Rectal smooth muscle tissue (tissue), 1 donor: Measurements from ENCODE around the gene PDIA4.

ENCODE experiments used
- H3K27ac ChIP-seq: one replicate; pipeline ENCODE4 v1.7.0; 2013; ENCODE audit warnings: low read depth, low read length, inconsistent platforms
- H3K27me3 ChIP-seq: one replicate; pipeline ENCODE4 v1.7.0; 2013; ENCODE audit warnings: low read length; ENCODE audit not compliant: control insufficient read depth, insufficient read depth
- H3K36me3 ChIP-seq: one replicate; pipeline ENCODE4 v1.7.0; 2013; ENCODE audit warnings: low read length; ENCODE audit not compliant: control insufficient read depth, insufficient read depth
- H3K4me1 ChIP-seq: one replicate; pipeline ENCODE4 v1.7.0; 2013; ENCODE audit warnings: low read length; ENCODE audit not compliant: control insufficient read depth, insufficient read depth
- H3K4me3 ChIP-seq: one replicate; pipeline ENCODE4 v1.7.0; 2013; ENCODE audit warnings: low read length
- H3K9ac ChIP-seq: one replicate; pipeline ENCODE4 v1.7.0; 2013; ENCODE audit warnings: low read length

The PDIA4 gene

GRCh38 chr7:149007146-149007545, 21.2 kb downstream of the PDIA4 start:
- Histone ChIP-seq H3K27ac (no peak overlapping the region), H3K9ac (no peak overlapping the region), H3K4me3 (no peak overlapping the region), H3K27me3 (no peaks in the 10 kb centered on the region), H3K4me1 (no peaks in the 10 kb centered on the region), H3K36me3 (peaks cover 41% of the 10 kb centered on the region)

DNA sequence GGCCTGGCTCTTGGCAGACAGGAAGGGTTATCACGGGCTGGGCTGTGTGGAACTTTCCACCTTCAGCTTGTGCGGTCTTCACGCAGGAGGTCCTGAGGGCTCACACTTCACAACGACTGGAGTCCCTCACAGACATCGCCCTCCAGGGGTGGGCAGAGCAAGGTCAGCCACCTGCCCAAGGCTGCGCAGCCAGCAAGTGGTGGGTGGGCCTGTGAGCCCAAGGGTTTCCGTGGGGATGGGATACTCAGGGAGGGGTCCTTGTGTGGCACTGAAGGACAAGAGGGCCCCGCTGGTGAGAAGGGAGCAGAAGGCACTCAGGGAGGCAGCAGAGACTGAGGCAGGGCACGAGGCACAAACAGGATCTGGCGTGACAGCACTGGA, 22.0 kb downstream of the PDIA4 start:
- no peak overlapping the region for H3K4me3 ChIP-seq
- no peaks in the 10 kb centered on the region for H3K4me1 ChIP-seq
- H3K27me3 ChIP-seq = no peaks in the 10 kb centered on the region
- H3K27ac ChIP-seq = no peak overlapping the region
- peaks cover 34% of the 10 kb centered on the region for H3K36me3 ChIP-seq
- H3K9ac ChIP-seq = no peak overlapping the region

- Histone ChIP-seq H3K36me3 (peaks cover 30% of the 10 kb centered on the region), H3K27me3 (no peaks in the 10 kb centered on the region), H3K4me3 (no peak overlapping the region), H3K27ac (no peak overlapping the region), H3K9ac (no peak overlapping the region), H3K4me1 (no peaks in the 10 kb centered on the region)
Observed at GRCh38 chr7:149005427-149006344, 22.6 kb downstream of the PDIA4 start.

DNA sequence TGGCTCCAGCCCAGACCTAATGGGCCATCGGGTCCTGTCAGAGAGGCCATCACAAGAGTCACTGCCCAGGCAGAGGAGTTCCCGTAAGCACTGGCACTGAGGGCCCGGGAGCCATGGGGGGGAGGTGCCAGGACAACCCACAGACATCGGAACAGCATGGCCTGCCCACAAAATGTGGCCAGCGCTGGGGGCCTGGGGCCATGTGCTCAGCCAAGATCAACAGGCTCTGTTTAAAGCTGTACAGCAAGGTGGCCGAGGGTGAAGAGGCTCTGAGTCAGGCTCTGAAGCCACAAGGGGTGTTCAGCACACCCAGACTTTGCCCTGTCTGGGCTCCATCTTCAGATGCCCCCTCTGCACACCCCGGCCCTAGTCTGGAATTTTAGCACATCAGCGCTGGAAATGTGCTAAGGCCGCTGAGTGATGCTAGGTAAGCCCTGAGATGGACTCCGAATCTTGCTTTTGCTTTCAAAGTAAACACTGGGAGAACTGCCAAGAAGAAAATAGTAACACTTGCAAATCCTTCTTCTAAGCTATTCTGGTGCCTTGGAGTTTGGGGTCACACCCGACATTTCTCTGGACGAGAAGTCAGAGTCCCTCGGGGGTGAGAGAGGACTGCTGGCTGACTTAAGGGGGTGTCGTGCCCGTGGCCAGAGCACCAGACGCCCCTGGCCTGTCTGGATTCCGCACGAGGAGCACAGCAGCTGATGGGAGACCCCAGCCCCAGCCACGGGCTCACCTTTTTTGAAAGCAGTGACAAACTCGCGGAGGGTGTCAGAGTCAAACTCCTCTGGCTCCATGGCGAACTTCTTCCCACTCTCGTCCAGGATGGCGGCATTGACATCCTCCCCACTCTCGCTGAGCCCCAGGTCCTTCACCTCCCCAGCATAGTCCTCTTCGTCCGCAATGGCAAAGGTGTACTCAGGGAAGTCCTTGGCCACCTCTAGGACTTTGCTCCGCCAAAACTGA, 23.6 kb downstream of the PDIA4 start:
- Histone ChIP-seq H3K27me3 (no peaks in the 10 kb centered on the region), H3K4me1 (no peaks in the 10 kb centered on the region), H3K4me3 (no peak overlapping the region), H3K9ac (no peak overlapping the region), H3K27ac (no peak overlapping the region), H3K36me3 (peaks cover 29% of the 10 kb centered on the region)

DNA sequence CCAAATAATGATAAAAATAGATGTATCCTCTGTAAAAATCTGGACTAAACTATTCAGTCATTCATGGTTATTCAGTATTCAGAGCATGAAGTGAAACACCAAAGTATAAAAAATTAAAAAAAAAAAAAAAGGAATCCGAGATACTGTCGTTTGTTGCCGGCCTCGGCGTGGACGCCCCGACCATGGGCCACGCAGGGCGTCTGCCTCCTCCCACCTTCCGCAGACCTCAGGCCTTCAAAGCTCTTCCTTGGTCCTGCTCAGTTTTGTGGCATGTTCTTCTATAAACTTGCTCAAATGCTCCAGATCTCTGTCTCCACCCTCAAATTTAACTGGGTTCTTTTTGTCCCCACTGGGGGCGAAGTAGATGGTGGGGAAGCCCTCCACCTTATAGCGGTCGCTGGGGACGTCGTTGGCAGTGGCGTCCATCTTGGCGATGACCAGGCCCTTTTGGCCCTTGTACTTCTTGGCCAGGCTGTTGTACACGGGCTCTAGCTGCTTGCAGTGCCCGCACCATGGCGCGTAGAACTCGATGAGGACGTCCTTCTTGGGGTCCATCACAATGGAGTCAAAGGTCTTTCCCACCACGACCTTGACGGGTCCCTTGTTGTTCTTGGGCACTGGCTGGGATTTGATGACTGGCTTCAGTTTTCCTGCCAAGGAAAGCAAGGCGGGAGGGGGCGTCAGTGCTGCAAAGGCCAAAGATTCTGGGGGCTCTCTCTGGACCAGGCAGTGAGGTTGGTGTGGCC, 24.6 kb downstream of the PDIA4 start:
- Histone ChIP-seq H3K27ac (no peak overlapping the region), H3K27me3 (no peaks in the 10 kb centered on the region), H3K4me3 (no peak overlapping the region), H3K4me1 (no peaks in the 10 kb centered on the region), H3K36me3 (peaks cover 25% of the 10 kb centered on the region), H3K9ac (no peak overlapping the region)

- Histone ChIP-seq H3K36me3 (peaks cover 25% of the 10 kb centered on the region), H3K27me3 (no peaks in the 10 kb centered on the region), H3K4me3 (no peak overlapping the region), H3K4me1 (no peaks in the 10 kb centered on the region), H3K27ac (no peak overlapping the region), H3K9ac (no peak overlapping the region)
Observed at GRCh38 chr7:149003018-149003417, 25.3 kb downstream of the PDIA4 start.

DNA sequence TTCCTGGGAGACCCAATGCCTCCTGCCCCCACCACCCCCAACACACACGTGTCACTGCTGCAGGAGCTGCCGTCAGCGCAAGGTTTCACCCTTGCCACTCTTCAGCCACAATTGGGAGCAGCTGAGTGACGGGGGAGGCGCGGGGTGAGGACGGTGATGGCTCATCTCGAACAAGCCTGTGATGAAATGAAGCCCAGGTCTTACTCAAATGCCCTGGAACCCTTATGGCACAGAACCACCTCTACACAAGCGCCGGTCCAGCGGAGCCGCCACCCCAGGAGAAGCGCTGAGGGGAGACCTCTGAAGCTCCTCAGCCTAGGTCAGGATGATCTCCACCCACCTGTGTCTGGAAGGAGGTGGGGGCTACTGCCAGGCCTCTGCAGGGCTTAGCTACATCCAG, 25.7 kb downstream of the PDIA4 start:
- no peak overlapping the region for H3K27ac ChIP-seq

DNA sequence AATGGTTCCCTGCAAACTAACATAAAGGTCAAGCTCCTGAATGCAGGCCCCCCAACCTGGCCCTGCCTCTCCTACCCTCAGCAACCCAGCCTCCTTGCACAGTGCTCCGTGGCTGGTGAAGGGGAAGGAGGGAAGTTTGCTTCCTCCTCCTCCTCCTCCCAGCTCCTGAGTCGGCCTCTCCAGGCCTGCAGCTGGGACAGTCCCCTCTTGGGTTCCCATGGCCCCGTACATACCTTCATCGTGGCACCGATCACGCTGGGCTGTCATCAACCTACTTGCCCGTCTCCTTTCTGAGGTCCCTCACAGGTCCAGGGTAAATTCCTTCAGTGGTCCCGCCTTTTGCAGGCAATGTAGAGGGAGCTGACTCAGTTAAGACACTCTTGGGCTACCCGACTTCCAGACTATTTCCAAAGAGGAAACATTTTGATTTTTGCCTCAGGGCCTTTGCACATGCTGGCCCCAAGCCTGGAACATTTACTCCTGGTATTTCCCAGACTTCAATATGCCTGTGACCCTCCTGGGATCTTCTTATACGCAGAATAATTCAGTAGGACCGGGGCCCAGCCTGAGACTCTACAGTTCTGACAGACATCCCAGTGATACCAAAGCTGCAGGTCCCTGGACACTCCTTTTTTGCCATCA, 26.8 kb downstream of the PDIA4 start:
- Histone ChIP-seq H3K4me3 (no peak overlapping the region), H3K4me1 (no peaks in the 10 kb centered on the region), H3K27ac (no peak overlapping the region), H3K27me3 (no peaks in the 10 kb centered on the region), H3K36me3 (peaks cover 14% of the 10 kb centered on the region), H3K9ac (no peak overlapping the region)

More for the DNA sequence above, 25.7 kb downstream of the PDIA4 start:
- Histone ChIP-seq H3K27me3 (no peaks in the 10 kb centered on the region), H3K9ac (no peak overlapping the region), H3K36me3 (peaks cover 22% of the 10 kb centered on the region), H3K4me3 (no peak overlapping the region), H3K4me1 (no peaks in the 10 kb centered on the region)

DNA sequence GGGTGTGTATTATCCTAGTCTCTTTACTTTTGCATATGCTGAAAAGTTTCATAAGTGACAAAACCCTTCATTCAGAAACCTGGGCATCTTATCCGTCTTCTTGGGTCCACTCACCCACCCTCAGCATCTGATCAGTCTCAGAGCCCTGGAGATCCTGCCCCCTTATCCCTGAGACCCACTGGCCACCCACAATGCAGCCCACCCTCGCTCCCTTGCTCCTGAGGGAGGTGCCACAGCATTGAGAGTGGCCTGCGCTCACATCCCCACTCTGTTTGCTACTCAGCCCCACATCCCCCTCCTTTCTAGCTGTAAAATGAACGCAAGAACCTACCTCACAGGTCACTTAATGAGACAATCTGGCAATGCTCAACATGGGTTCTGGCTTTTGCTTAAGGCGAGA, 27.3 kb downstream of the PDIA4 start:
- H3K36me3 ChIP-seq = peaks cover 9% of the 10 kb centered on the region

GRCh38 chr7:148999192-148999591, 29.1 kb downstream of the PDIA4 start:
- no peak overlapping the region for H3K9ac ChIP-seq
- H3K4me1 ChIP-seq = no peaks in the 10 kb centered on the region
- peaks cover 6% of the 10 kb centered on the region for H3K36me3 ChIP-seq
- no peak overlapping the region for H3K27ac ChIP-seq
- H3K27me3 ChIP-seq = no peaks in the 10 kb centered on the region
- H3K4me3 ChIP-seq = no peak overlapping the region

More for the DNA sequence above, 27.3 kb downstream of the PDIA4 start:
- Histone ChIP-seq H3K4me1 (no peaks in the 10 kb centered on the region), H3K27ac (no peak overlapping the region), H3K4me3 (no peak overlapping the region), H3K9ac (no peak overlapping the region), H3K27me3 (no peaks in the 10 kb centered on the region)

- no peaks in the 10 kb centered on the region for H3K27me3 ChIP-seq
- no peak overlapping the region for H3K27ac ChIP-seq
- H3K36me3 ChIP-seq = no peaks in the 10 kb centered on the region
- H3K4me3 ChIP-seq = no peak overlapping the region
- no peak overlapping the region for H3K9ac ChIP-seq
- no peaks in the 10 kb centered on the region for H3K4me1 ChIP-seq
Observed at GRCh38 chr7:148997497-148997896, 30.8 kb downstream of the PDIA4 start.
